AG09309 (cell line): ENCODE results near the gene BMPR1A.

Experiments
- DNase-seq: peaks from one replicate; pipeline ENCODE4 v3.0.0-alpha.2; 2010; ENCODE audit warnings: low read depth
- H3K4me3 ChIP-seq: 2 replicates; pipeline ENCODE4 v1.5.1; 2011; ENCODE audit warnings: mild to moderate bottlenecking, low read depth, low read length, moderate library complexity; ENCODE audit not compliant: control insufficient read depth
- CTCF ChIP-seq: IDR thresholded peaks from 2 replicates; pipeline ENCODE4 v1.5.1; 2011; ENCODE audit warnings: mild to moderate bottlenecking, low read depth, low read length, inconsistent platforms; ENCODE audit not compliant: insufficient read depth, control insufficient read depth; ENCODE audit errors: missing control alignments

The BMPR1A gene

DNA sequence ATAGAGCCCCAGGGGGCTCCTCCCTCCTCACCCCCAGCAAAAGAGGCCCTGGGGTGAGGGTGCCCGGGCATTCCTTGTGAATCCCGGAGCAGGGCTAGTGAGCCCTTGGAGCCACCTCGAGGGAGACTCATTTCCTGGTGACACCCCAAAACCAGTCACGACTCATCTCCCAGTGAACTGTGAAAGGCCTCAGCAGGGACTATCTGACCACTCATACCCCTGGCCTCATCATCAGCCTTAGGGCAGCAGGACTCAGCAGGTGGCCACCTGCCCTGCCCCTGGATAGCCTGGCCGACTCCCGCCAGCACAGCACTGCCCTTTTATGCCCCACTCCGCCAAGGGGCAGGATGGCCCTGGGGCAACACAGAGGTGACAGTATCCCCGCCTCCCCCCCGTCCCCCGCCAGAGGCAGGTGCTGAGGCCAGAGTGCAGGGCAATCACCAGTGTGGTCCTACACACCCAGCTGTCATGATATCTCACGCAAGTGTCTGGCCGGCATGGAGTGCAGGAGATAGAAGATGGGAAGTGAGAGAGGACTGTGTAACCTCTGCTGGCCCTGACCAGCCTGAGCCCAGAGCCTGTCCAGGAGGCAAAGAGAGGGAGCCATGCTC, 205.2 kb downstream of the BMPR1A start:
- DNase-seq, result no peak
- no peak for TF ChIP-seq CTCF
- no peak overlapping the region for H3K4me3 ChIP-seq

GRCh38 chr10:86962136-86962980, 205.9 kb downstream of the BMPR1A start:
- TF ChIP-seq CTCF, result no peak
- H3K4me3 ChIP-seq, result no peak overlapping the region
- no peak for DNase-seq

DNA sequence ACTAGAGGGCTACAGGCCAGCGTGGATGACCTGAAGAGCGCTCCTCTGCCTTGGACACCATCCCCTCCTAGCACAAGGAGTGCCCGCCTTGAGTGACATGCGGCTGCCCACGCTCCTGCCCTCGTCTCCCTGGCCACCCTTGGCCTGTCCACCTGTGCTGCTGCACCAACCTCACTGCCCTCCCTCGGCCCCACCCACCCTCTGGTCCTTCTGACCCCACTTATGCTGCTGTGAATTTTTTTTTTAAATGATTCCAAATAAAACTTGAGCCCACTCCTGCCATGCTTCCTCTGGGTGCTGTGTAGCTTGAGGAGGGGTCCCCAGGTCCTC, 206.5 kb downstream of the BMPR1A start:
- no peak for TF ChIP-seq CTCF
- H3K4me3 ChIP-seq, result no peak overlapping the region
- DNase-seq, result no peak

GRCh38 chr10:86963341-86963919, 207.0 kb downstream of the BMPR1A start:
- TF ChIP-seq CTCF, result no peak
- no peak for DNase-seq

DNA sequence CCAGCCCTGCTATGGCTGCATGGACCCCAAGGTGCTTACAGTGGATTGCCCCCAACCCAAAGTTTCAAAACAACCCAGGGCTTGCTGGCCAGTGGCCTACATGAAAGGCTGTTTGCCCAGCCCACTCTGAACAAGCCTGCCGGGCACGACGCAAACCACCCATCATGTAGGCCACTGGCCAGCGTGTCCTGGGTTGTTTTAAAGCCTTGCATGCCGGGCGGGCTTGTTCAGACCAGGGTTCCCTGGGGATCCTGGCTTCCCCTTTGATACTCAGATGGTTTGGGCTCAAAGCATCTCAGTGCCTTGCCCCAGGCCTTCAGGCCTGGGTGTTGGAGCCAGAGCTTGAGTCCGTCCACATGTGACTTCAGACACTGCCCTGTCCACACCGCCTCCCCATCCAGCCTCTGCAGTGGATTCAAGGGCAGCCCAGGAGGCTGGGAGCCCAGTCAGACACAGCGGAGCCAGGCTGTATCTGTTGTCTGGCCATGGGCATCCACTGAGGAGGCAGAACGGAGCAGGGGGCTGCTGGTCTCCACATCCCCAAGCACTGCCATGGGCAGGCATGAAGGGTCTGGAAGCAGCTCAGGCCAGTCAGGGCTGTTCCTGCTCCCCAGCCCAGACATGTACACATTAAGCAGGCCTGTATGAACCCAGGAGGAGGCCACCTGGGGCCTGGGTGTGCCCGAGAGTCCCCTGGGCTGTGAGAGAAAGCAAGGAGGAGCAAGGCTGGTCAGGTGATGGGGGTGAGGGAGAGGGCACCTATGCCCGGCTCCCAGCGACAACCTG, 207.8 kb downstream of the BMPR1A start:
- no peak overlapping the region for H3K4me3 ChIP-seq
- no peak for DNase-seq
- no peak for TF ChIP-seq CTCF

More at GRCh38 chr10:86963341-86963919, 207.0 kb downstream of the BMPR1A start:
- no peak overlapping the region for H3K4me3 ChIP-seq

DNA sequence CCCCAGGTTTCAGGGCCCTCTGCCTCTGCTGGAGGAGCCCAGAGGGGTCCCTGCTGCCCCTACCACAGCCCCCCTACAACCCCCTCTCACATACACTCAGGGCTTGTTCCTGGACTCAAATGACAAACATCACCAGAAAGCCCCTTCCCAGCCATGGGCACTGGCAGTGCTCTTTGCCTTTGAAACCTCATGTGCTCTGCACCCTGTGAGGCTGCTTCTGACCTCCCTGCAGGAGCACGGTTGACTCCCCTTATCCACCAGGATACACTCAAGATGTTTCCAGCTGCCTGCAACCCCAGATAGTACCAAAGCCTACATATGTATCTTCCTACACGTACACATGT, 208.4 kb downstream of the BMPR1A start:
- no peak overlapping the region for H3K4me3 ChIP-seq
- no peak for DNase-seq
- no peak for TF ChIP-seq CTCF
